NCI-H2171 (cell line): ENCODE data around the gene RAPSN.

Experiments
- DNase-seq: peaks from one replicate; lab custom pipeline; 2025; lab: John Stamatoyannopoulos, UW

Gene RAPSN

DNA sequence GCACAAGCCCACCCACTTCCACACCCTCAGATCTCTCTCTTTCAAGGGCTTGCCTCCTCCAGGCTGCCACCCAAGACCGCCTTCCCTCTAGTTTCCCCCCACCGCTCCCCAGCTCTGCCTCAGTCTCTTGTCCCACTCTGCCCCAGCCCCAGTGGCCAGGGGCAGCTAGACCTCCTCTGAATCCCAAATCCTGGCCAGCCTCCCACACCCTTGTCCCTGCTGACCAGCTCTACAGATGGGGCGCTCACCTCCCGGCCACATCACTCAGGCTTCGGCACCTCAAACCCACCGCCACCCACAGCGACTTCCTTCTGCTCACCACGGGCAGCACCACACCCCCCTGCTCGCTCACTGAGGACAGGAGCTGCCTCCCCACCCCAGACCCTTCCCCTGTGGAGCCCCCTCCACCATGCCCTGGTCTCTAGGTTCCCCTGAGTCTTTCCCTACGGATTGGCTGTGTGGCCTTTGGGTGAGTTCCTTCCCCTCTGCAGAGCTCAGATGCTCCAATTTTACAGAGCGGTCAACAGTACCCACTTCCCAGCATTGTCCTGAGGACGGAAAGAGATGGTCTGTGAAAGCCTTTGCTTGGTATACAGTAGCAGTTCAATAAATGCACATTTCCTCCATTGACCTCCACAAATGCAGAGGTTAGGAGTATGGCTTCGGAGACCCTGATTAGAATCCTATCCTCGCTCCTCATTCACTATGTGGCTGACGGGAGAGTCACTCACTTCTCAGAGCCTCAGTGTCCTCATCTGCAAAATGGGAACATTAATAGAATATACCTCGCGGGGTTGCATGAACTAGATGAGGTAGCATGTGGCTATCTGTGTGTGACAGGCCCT is 59.1 kb downstream of the RAPSN start:
- no peak for DNase-seq

DNA sequence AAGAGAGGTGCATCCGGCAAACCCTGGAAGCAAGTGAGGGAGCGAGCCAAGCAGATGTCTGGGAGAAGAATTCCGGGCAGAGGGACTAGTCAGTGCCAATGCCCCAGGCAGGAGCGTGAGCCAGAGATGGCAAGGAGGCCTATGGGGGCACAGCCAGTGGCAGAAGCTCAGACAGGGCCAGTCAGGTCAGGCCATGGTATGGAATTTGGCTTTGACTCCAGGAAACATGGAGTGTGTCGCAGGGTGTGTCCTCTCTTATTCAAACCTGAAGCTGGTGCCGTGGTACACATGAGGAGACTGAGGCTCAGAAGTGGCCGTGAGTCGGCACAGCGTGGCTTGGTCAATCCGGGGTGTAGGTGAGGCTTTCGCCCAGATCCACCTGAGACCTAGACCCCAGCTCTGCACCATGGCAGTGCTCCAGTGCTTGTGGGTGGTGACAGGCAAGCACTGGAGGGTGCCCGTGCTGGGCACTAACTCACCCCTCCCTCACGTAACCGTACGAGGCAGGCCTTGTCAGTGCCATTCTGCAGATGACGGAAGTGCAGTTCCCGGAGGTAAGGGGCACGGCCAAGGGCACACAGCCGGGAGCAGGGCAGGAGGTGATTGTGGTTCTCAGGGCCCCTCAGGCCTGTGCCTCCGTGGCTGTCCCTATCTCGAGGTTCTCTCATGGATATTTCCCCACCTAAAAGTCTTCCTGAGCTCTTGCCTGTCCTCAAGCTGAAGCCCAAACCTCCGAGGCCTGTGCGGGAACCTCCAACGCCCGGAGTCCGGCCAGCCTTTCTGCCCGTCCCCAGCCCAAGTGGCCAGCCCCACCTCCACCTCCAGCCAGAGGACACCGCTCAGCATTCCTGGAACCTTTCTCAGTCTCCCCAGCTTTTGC is 60.0 kb downstream of the RAPSN start:
- DNase-seq = no peak

DNA sequence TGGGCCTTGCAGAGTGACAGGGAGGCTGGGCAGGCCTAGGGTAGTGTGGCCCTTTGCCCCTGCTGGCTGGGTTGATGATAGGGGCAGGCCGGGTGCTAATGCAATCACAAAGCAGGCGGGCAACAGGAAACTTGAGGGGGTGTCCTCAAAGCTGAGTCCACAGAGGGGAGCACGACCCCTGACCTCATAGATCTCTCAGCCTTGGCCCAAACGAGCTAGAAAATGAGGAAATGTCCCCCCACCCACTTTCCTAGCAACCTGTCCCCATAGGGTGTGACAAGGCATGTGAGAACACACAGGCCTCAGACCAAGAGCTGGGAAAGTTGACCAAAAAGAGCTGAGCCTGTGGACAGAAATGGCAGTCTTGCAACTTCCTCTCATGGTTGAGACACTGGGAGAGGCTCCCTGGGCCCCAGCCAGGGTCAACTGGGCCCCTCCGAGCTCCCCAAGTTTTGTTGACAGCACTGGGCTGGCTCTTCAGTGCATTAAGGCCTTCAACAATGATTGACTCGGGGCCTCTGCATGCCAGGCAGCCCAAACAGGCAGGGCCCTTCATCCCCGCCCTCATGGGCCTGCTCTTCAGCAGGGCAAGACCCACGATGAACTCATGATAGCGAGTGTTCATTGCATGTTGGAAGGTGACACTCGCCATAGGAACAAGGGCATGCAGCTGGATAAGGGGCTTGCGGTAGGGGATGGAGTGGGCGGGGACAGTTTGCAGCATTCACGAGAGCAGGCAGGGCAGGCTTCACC is 60.8 kb downstream of the RAPSN start:
- no peak for DNase-seq
